IPS-NIHi7 (cell line): ENCODE results near the gene PGBD5.

ENCODE experiments used
- DNase-seq: peaks from one replicate; pipeline ENCODE4 v3.0.0; 2012; ENCODE audit warnings: mixed read lengths; ENCODE audit errors: extremely low spot score

The PGBD5 gene

GRCh38 chr1:230303069-230303468 lies 123.1 kb downstream of the PGBD5 start:
- no peak for DNase-seq

- no peak for DNase-seq
These were observed 124.3 kb downstream of the PGBD5 start for GRCh38 chr1:230301822-230302221.

GRCh38 chr1:230301322-230301721 lies 124.8 kb downstream of the PGBD5 start:
- no peak for DNase-seq

GRCh38 chr1:230300322-230301301 lies 125.5 kb downstream of the PGBD5 start:
- no peak for DNase-seq

- DNase-seq = no peak
These were observed 126.7 kb downstream of the PGBD5 start for GRCh38 chr1:230299191-230300006.

- no peak for DNase-seq
These were observed 130.8 kb downstream of the PGBD5 start for GRCh38 chr1:230295367-230295766.

GRCh38 chr1:230293390-230293700 lies 132.8 kb downstream of the PGBD5 start:
- no peak for DNase-seq

GRCh38 chr1:230292689-230293389 lies 133.3 kb downstream of the PGBD5 start:
- no peak for DNase-seq

GRCh38 chr1:230291731-230292620 lies 134.2 kb downstream of the PGBD5 start:
- DNase-seq = no peak

GRCh38 chr1:230289350-230289644 lies 136.8 kb downstream of the PGBD5 start:
- DNase-seq = no peak

- no peak for DNase-seq
These were observed 137.3 kb downstream of the PGBD5 start for GRCh38 chr1:230288641-230289349.

GRCh38 chr1:230287674-230288315 lies 138.3 kb downstream of the PGBD5 start:
- DNase-seq = no peak

GRCh38 chr1:230286890-230287269 lies 139.3 kb downstream of the PGBD5 start:
- no peak for DNase-seq

GRCh38 chr1:230286166-230286889 lies 139.8 kb downstream of the PGBD5 start:
- no peak for DNase-seq

GRCh38 chr1:230285351-230285750 lies 140.8 kb downstream of the PGBD5 start:
- no peak for DNase-seq

- DNase-seq = no peak
These were observed 141.2 kb downstream of the PGBD5 start for GRCh38 chr1:230284891-230285290.

GRCh38 chr1:230283678-230284077 lies 142.5 kb downstream of the PGBD5 start:
- DNase-seq = no peak

- DNase-seq = no peak
These were observed 144.0 kb downstream of the PGBD5 start for GRCh38 chr1:230282157-230282556.

- DNase-seq = no peak
These were observed 144.6 kb downstream of the PGBD5 start for GRCh38 chr1:230281556-230281955.
